T-helper 1 cell treated with Interleukin-12 subunit alpha and Interleukin-12 subunit beta and Interleukin-4 antibody, amounts not matched to agents 30 μg/mL and 1 μg/mL, for 36 hours (primary cell): ENCODE measurements around the gene TMEM139.

ENCODE experiments used
- H3K27ac Mint-ChIP-seq: one replicate; pipeline ENCODE4 v1.8.0; 2021; ENCODE audit warnings: mild to moderate bottlenecking, mixed read lengths
- H3K27me3 Mint-ChIP-seq: one replicate; pipeline ENCODE4 v1.8.0; 2021; ENCODE audit warnings: low read depth, mixed read lengths
- H3K36me3 Mint-ChIP-seq: one replicate; pipeline ENCODE4 v1.8.0; 2021; ENCODE audit warnings: low read depth, mixed read lengths
- H3K4me1 Mint-ChIP-seq: one replicate; pipeline ENCODE4 v1.8.0; 2021; ENCODE audit warnings: low read depth, mixed read lengths
- H3K4me3 Mint-ChIP-seq: one replicate; pipeline ENCODE4 v1.8.0; 2021; ENCODE audit warnings: mild to moderate bottlenecking, moderate library complexity, mixed read lengths
- H3K9me3 Mint-ChIP-seq: one replicate; pipeline ENCODE4 v1.8.0; 2021; ENCODE audit warnings: mixed read lengths

TMEM139 gene

GRCh38 chr7:143269251-143269650 lies 15.5 kb upstream of the TMEM139 start:
- Mint-ChIP-seq H3K36me3 (peaks cover 56% of the 10 kb centered on the region), H3K27me3 (no peaks in the 10 kb centered on the region), H3K27ac (peak overlapping the region; percentile 24), H3K4me3 (no peak overlapping the region), H3K9me3 (no peaks in the 10 kb centered on the region), H3K4me1 (peaks cover 43% of the 10 kb centered on the region)

GRCh38 chr7:143271240-143271639 lies 13.5 kb upstream of the TMEM139 start:
- Mint-ChIP-seq H3K27ac (no peak overlapping the region), H3K4me3 (no peak overlapping the region), H3K36me3 (peaks cover 41% of the 10 kb centered on the region), H3K27me3 (no peaks in the 10 kb centered on the region), H3K9me3 (no peaks in the 10 kb centered on the region), H3K4me1 (peaks cover 28% of the 10 kb centered on the region)

GRCh38 chr7:143272871-143273270 lies 11.9 kb upstream of the TMEM139 start:
- H3K36me3 Mint-ChIP-seq, result peaks cover 36% of the 10 kb centered on the region
- no peak overlapping the region for H3K27ac Mint-ChIP-seq
- no peaks in the 10 kb centered on the region for H3K9me3 Mint-ChIP-seq
- peaks cover 19% of the 10 kb centered on the region for H3K4me1 Mint-ChIP-seq
- H3K4me3 Mint-ChIP-seq, result no peak overlapping the region
- H3K27me3 Mint-ChIP-seq, result no peaks in the 10 kb centered on the region

GRCh38 chr7:143279186-143280098 lies 5.3 kb upstream of the TMEM139 start:
- peak overlapping the region; percentile 56 for H3K4me3 Mint-ChIP-seq
- no peaks in the 10 kb centered on the region for H3K36me3 Mint-ChIP-seq

GRCh38 chr7:143280160-143280559 lies 4.6 kb upstream of the TMEM139 start:
- Mint-ChIP-seq H3K27me3 (no peaks in the 10 kb centered on the region), H3K27ac (peak overlapping the region; percentile 83), H3K4me1 (peaks cover 38% of the 10 kb centered on the region), H3K36me3 (no peaks in the 10 kb centered on the region), H3K9me3 (no peaks in the 10 kb centered on the region), H3K4me3 (peak overlapping the region; percentile 56)

More at GRCh38 chr7:143279186-143280098, 5.3 kb upstream of the TMEM139 start:
- no peaks in the 10 kb centered on the region for H3K27me3 Mint-ChIP-seq
- peak overlapping the region; percentile 83 for H3K27ac Mint-ChIP-seq
- H3K9me3 Mint-ChIP-seq, result no peaks in the 10 kb centered on the region
- H3K4me1 Mint-ChIP-seq, result peaks cover 35% of the 10 kb centered on the region

- H3K4me1 Mint-ChIP-seq, result peaks cover 41% of the 10 kb centered on the region
- H3K27me3 Mint-ChIP-seq, result no peaks in the 10 kb centered on the region
- no peaks in the 10 kb centered on the region for H3K9me3 Mint-ChIP-seq
- peak overlapping the region; percentile 83 for H3K27ac Mint-ChIP-seq
- H3K36me3 Mint-ChIP-seq, result no peaks in the 10 kb centered on the region
- H3K4me3 Mint-ChIP-seq, result no peak overlapping the region
These were observed 4.2 kb upstream of the TMEM139 start for GRCh38 chr7:143280566-143280965.

- Mint-ChIP-seq H3K4me3 (no peak overlapping the region), H3K27ac (no peak overlapping the region)
These were observed 3.2 kb upstream of the TMEM139 start for GRCh38 chr7:143281529-143281928.

GRCh38 chr7:143282124-143282523 lies 2.6 kb upstream of the TMEM139 start:
- no peak overlapping the region for H3K4me3 Mint-ChIP-seq
- no peak overlapping the region for H3K27ac Mint-ChIP-seq
- H3K9me3 Mint-ChIP-seq, result peaks cover 6% of the 10 kb centered on the region
- no peaks in the 10 kb centered on the region for H3K36me3 Mint-ChIP-seq
- H3K27me3 Mint-ChIP-seq, result no peaks in the 10 kb centered on the region
- H3K4me1 Mint-ChIP-seq, result peaks cover 45% of the 10 kb centered on the region

More at GRCh38 chr7:143281529-143281928, 3.2 kb upstream of the TMEM139 start:
- Mint-ChIP-seq H3K9me3 (no peaks in the 10 kb centered on the region), H3K4me1 (peaks cover 42% of the 10 kb centered on the region), H3K27me3 (no peaks in the 10 kb centered on the region), H3K36me3 (no peaks in the 10 kb centered on the region)

- peak overlapping the region; percentile 11 for H3K4me3 Mint-ChIP-seq
- H3K27ac Mint-ChIP-seq, result peak overlapping the region; percentile 22
- H3K4me1 Mint-ChIP-seq, result peaks cover 49% of the 10 kb centered on the region
- H3K36me3 Mint-ChIP-seq, result peaks cover 2% of the 10 kb centered on the region
- no peaks in the 10 kb centered on the region for H3K27me3 Mint-ChIP-seq
- H3K9me3 Mint-ChIP-seq, result peaks cover 10% of the 10 kb centered on the region
These were observed 1.4 kb upstream of the TMEM139 start for GRCh38 chr7:143283381-143283780.

GRCh38 chr7:143285470-143285778 lies 666 bp downstream of the TMEM139 start:
- Mint-ChIP-seq H3K9me3 (peaks cover 10% of the 10 kb centered on the region), H3K36me3 (peaks cover 15% of the 10 kb centered on the region), H3K27me3 (no peaks in the 10 kb centered on the region), H3K27ac (no peak overlapping the region), H3K4me3 (no peak overlapping the region), H3K4me1 (peaks cover 49% of the 10 kb centered on the region)

GRCh38 chr7:143285806-143286521 lies 1.2 kb downstream of the TMEM139 start:
- H3K4me1 Mint-ChIP-seq, result peaks cover 49% of the 10 kb centered on the region
- peaks cover 20% of the 10 kb centered on the region for H3K36me3 Mint-ChIP-seq
- peaks cover 10% of the 10 kb centered on the region for H3K9me3 Mint-ChIP-seq
- no peak overlapping the region for H3K27ac Mint-ChIP-seq
- no peak overlapping the region for H3K4me3 Mint-ChIP-seq
- H3K27me3 Mint-ChIP-seq, result no peaks in the 10 kb centered on the region

- H3K36me3 Mint-ChIP-seq, result peaks cover 25% of the 10 kb centered on the region
- peak overlapping the region; percentile 34 for H3K27ac Mint-ChIP-seq
- no peaks in the 10 kb centered on the region for H3K27me3 Mint-ChIP-seq
- H3K4me1 Mint-ChIP-seq, result peaks cover 53% of the 10 kb centered on the region
- H3K4me3 Mint-ChIP-seq, result no peak overlapping the region
- H3K9me3 Mint-ChIP-seq, result peaks cover 10% of the 10 kb centered on the region
These were observed 1.7 kb downstream of the TMEM139 start for GRCh38 chr7:143286522-143286890.

GRCh38 chr7:143287339-143287934 lies 2.7 kb downstream of the TMEM139 start:
- Mint-ChIP-seq H3K4me3 (peak overlapping the region; percentile 94), H3K27me3 (no peaks in the 10 kb centered on the region), H3K27ac (peak overlapping the region; percentile 93), H3K4me1 (peaks cover 51% of the 10 kb centered on the region), H3K9me3 (peaks cover 10% of the 10 kb centered on the region), H3K36me3 (peaks cover 31% of the 10 kb centered on the region)

GRCh38 chr7:143287935-143288826 lies 3.4 kb downstream of the TMEM139 start, which contains the start of gene CASP2:
TSS of gene CASP2 (plus strand) at chr7:143288351. CDS start at chr7:143288456, 105 bp downstream.
- Mint-ChIP-seq H3K27ac (peak within 1 kb of the TSS; percentile 93), H3K36me3 (peaks cover 33% of the 10 kb centered on the region), H3K27me3 (no peaks in the 10 kb centered on the region), H3K9me3 (peaks cover 10% of the 10 kb centered on the region), H3K4me3 (peak within 1 kb of the TSS; percentile 94), H3K4me1 (peaks cover 51% of the 10 kb centered on the region)
